Midbrain (tissue), 1 donor: ENCODE data around the gene CUL1.

Experiments
- DNase-seq: peaks from one replicate; lab custom pipeline; 2025; lab: John Stamatoyannopoulos, UW

Gene CUL1

GRCh38 chr7:148850564-148850963 is 151.9 kb downstream of the CUL1 start:
- DNase-seq: no peak
